Activated B cell treated with CpG ODN at 0.5 μM for 24 hours (primary cell): ENCODE measurements around the gene KCTD21. TPM values are rescaled to one million over a fixed set of nuclear protein-coding genes. Genes with fewer than 3 reads are reported as not detected.

Experiments used
- ATAC-seq: fragments of 200-7000 bp; cut with Tn5 transposase; one replicate; pipeline ENCODE4 v1.10.0; 2021; ENCODE audit warnings: low read depth, mild to moderate bottlenecking, moderate library complexity
- CTCF ChIA-PET: fragments of 350-600 bp; sonication (Branson Sonifier 250); formaldehyde crosslinking; loops from one replicate; lab custom pipeline; 2021; ENCODE audit warnings: antibody characterized with exemption; lab: Charles Lee
- POLR2A ChIA-PET: fragments of 350-600 bp; sonication (Branson Sonifier 250); formaldehyde crosslinking; loops from one replicate; lab custom pipeline; 2021; ENCODE audit warnings: antibody characterized with exemption; lab: Charles Lee
- DNase-seq: peaks from one replicate; pipeline ENCODE4 v3.0.0; 2022
- H3K27ac Mint-ChIP-seq: one replicate; pipeline ENCODE4 v1.8.0; 2020; ENCODE audit warnings: mixed read lengths
- H3K27me3 Mint-ChIP-seq: one replicate; pipeline ENCODE4 v1.8.0; 2021; ENCODE audit warnings: mixed read lengths
- H3K36me3 Mint-ChIP-seq: one replicate; pipeline ENCODE4 v1.8.0; 2021; ENCODE audit warnings: low read depth, mixed read lengths
- H3K4me1 Mint-ChIP-seq: one replicate; pipeline ENCODE4 v1.8.0; 2021; ENCODE audit warnings: mixed read lengths
- H3K4me3 Mint-ChIP-seq: one replicate; pipeline ENCODE4 v1.8.0; 2020; ENCODE audit warnings: mild to moderate bottlenecking, mixed read lengths
- H3K9me3 Mint-ChIP-seq: one replicate; pipeline ENCODE4 v1.8.0; 2020; ENCODE audit warnings: mixed read lengths
- intact Hi-C: fragments of 100-400 bp; cut with micrococcal nuclease; formaldehyde crosslinking; loops from one replicate; pipeline ENCODE4 v1.15.1; 2024
- total RNA-seq: library from RNA; stranded (reverse); gene quantifications from 2 replicates; pipeline ENCODE4 v1.2.3, GENCODE V29; 2022
- TF ChIP-seq, protein P1 (sequence below): fragments of 200-600 bp; IDR thresholded peaks from one replicate; pipeline ENCODE4 v1.8.0; 2022; ENCODE audit warnings: antibody characterized with exemption, mild to moderate bottlenecking

Gene KCTD21
- total RNA-seq, 1 donor from 2014 or later: 3.2 TPM

DNA sequence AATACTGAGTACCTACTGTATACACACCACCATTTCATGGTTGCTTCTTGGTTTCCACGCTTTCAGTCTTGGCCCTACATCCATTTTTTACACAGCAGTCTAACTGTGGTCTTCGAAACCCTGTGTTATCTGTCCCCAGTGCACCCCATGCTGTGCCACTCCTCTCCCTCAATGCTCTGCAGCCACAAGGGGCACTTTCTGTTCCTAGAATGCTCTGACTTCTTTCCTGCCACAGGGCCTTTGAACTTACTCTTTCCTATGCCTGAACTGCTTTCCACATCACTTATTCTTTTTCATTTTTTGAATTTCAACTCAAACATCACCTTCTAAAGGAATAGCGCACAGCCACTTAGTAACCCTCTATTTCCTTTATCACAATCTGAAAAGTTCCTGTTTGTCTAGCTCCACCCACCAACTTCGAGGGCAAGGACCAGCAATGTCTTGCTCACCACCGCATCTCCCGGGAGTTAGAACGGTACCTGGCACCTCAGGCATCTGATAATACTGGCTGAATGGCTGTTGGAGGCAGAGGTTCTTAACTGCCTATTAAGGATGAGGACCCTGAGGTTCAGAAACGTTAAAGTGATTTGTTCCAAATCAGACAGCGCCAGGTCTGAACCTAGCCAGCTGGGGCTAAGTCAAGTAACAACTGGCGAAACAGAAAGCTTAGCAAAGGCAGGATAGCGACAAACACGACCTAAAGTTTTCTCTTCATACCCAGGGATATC is 49.6 kb downstream of the KCTD21 start:
- Mint-ChIP-seq H3K9me3 (no peaks in the 10 kb centered on the region), H3K27me3 (no peaks in the 10 kb centered on the region), H3K4me3 (peak overlapping the region; percentile 95), H3K36me3 (peaks cover 39% of the 10 kb centered on the region), H3K4me1 (peaks cover 45% of the 10 kb centered on the region), H3K27ac (peak overlapping the region; percentile 92)
- TF ChIP-seq, protein P1, sequence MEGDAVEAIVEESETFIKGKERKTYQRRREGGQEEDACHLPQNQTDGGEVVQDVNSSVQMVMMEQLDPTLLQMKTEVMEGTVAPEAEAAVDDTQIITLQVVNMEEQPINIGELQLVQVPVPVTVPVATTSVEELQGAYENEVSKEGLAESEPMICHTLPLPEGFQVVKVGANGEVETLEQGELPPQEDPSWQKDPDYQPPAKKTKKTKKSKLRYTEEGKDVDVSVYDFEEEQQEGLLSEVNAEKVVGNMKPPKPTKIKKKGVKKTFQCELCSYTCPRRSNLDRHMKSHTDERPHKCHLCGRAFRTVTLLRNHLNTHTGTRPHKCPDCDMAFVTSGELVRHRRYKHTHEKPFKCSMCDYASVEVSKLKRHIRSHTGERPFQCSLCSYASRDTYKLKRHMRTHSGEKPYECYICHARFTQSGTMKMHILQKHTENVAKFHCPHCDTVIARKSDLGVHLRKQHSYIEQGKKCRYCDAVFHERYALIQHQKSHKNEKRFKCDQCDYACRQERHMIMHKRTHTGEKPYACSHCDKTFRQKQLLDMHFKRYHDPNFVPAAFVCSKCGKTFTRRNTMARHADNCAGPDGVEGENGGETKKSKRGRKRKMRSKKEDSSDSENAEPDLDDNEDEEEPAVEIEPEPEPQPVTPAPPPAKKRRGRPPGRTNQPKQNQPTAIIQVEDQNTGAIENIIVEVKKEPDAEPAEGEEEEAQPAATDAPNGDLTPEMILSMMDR: no peak
- ChIA-PET CTCF (interaction anchor here (0.6 to 2.9 kb wide), 3 partner anchors 89 to 426 kb away, joined by 3 to 14 read pairs (median 4); no protein-coding TSS in a partner anchor), POLR2A (interaction anchor here (0.6 to 2.2 kb wide), 15 partner anchors 10 to 435 kb away, joined by 3 to 25 read pairs (median 5); partner anchors contain the start of genes INTS4, KCTD21, NARS2 and NDUFC2)
- ATAC-seq (peak; percentile 32), DNase-seq (no peak)
- intact Hi-C loops: loop anchor here (1.0 to 5.0 kb wide), 6 partner anchors 49 to 435 kb away; partner anchors contain the start of genes AAMDC, GAB2, INTS4 and KCTD21

DNA sequence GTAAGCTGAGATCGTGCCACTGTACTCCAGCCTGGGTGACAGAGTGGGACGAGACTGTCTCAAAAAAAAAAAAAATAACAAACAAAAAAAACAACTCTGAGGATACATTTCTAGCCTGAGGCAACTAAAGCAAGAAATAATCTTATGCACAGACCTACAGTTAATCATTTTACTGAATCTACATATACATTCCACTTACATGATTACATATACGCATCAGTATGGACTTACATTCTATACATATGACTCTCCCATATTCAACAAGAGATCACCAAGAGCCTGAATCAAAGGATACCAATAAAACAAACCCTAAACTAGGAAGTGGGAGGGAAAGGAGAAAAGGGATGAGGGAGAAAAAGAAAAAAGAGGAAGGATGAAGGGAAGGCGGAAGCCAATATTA is 50.1 kb downstream of the KCTD21 start:
- CTCF ChIA-PET: interaction anchor here (2.9 kb wide), 1 partner anchor 426 kb away, joined by 14 read pairs; no protein-coding TSS in a partner anchor
- Mint-ChIP-seq H3K4me1 (peaks cover 39% of the 10 kb centered on the region), H3K4me3 (peak overlapping the region; percentile 95), H3K36me3 (peaks cover 39% of the 10 kb centered on the region), H3K27me3 (no peaks in the 10 kb centered on the region), H3K9me3 (no peaks in the 10 kb centered on the region), H3K27ac (peak overlapping the region; percentile 54)
- POLR2A ChIA-PET: interaction anchor here (0.6 to 2.2 kb wide), 9 partner anchors 10 to 427 kb away, joined by 3 to 25 read pairs (median 7); partner anchors contain the start of genes INTS4, KCTD21, NDUFC2 and USP35
- DNase-seq: no peak
- TF ChIP-seq, protein P1: no peak
- no peak for ATAC-seq
- intact Hi-C loops: loop anchor here (2.0 to 5.0 kb wide), 3 partner anchors 59 to 316 kb away; partner anchors contain the start of genes AAMDC, GAB2, NDUFC2 and RSF1

DNA sequence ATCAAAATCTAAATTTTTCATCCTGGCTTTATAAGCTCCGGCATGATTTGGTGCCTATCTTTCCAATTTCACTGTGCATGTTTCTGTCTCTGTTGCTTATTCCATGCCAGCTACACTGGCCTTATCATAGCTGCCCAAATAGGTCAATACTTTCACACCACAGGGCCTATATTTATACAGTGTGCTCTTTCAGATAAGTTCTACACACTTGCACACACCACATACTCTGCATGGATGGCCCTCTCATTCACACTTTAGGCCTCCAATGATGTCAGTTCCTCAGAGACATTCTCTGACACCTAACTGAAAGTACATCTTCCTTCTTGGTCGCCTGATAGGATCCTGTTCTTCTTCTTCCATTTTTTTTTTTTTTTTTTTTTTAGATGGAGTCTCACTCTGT is 56.0 kb downstream of the KCTD21 start:
- ATAC-seq: no peak
- CTCF ChIA-PET: no interaction called here
- TF ChIP-seq, protein P1: no peak

DNA sequence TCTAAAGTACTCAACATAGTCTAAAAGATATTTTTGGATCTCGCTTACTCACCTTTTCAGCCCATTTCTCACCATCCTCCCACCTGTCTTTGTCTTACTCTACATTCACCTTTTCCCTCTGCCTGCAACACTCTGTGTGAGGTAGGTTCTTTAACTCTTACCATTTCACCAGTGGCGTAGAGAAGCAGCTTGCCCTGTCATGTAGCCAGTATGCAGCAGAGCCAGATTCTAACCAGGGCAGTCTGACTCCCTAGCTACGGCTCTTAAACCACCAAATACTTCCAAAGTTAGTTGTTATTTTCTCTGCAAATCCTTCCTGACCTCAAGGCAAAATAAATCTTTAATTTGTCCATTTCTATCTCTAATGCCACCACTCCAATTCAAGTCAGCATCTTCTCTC is 56.5 kb downstream of the KCTD21 start:
- peaks cover 1% of the 10 kb centered on the region for H3K4me1 Mint-ChIP-seq
- DNase-seq (no peak), ATAC-seq (no peak)
- ChIA-PET POLR2A (interaction anchor here (0.7 kb wide), 1 partner anchor 56 kb away, joined by 4 read pairs; no protein-coding TSS in a partner anchor), CTCF (no interaction called here)
- TF ChIP-seq, protein P1: no peak
- no peaks in the 10 kb centered on the region for H3K9me3 Mint-ChIP-seq
- H3K36me3 Mint-ChIP-seq: peaks cover 21% of the 10 kb centered on the region
- no peak overlapping the region for H3K4me3 Mint-ChIP-seq
- intact Hi-C loops: no loop called here
- H3K27me3 Mint-ChIP-seq: no peaks in the 10 kb centered on the region
- H3K27ac Mint-ChIP-seq: no peak overlapping the region

More for the DNA sequence above, 56.0 kb downstream of the KCTD21 start:
- Mint-ChIP-seq H3K9me3 (no peaks in the 10 kb centered on the region), H3K4me1 (peaks cover 4% of the 10 kb centered on the region), H3K4me3 (no peak overlapping the region), H3K36me3 (peaks cover 26% of the 10 kb centered on the region), H3K27ac (no peak overlapping the region), H3K27me3 (no peaks in the 10 kb centered on the region)
- POLR2A ChIA-PET: no interaction called here
- DNase-seq: no peak
- intact Hi-C loops: no loop called here

DNA sequence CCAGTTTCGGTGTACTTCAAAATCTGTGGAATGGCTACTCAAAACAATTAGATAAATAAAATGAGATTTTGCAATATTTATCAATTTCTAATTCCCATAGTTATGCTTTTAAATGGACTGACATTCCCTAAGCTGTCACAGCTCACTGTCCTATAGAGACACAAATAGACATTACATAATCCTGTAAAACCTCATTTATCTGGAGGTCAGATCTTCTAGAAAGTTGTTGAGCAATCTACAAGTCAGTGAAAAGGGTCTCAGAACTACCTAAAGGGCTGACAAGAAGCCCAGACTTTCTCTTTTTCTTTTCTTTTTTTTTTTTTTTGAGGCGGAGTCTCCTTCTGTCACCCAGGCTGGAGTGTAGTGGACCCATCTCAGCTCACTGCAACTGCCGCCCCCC is 61.0 kb downstream of the KCTD21 start:
- ChIA-PET CTCF (no interaction called here), POLR2A (no interaction called here)
- no peak overlapping the region for H3K27ac Mint-ChIP-seq
- no peaks in the 10 kb centered on the region for H3K4me1 Mint-ChIP-seq
- intact Hi-C loops: no loop called here
- DNase-seq (no peak), ATAC-seq (no peak)
- H3K4me3 Mint-ChIP-seq: no peak overlapping the region
- TF ChIP-seq, protein P1: no peak
- H3K27me3 Mint-ChIP-seq: no peaks in the 10 kb centered on the region
- no peaks in the 10 kb centered on the region for H3K9me3 Mint-ChIP-seq
- H3K36me3 Mint-ChIP-seq: peaks cover 14% of the 10 kb centered on the region
